Endothelial cell of umbilical vein (primary cell): ENCODE measurements around the gene SELPLG. TPM values are rescaled to one million over a fixed set of nuclear protein-coding genes. Genes with fewer than 3 reads are reported as not detected.

Experiments used
- BruUV-seq: library from RNA; stranded (reverse); fragments of 400-500 nt; replicated peaks from 2 replicates; lab custom pipeline; 2021; lab: Mats Ljungman, UMichigan
- CTCF ChIA-PET: fragments of 300-600, 350-600 bp; sonication (Branson Sonifier 250); formaldehyde crosslinking; loops from one replicate; lab custom pipeline; 2021; ENCODE audit warnings: antibody characterized with exemption, inconsistent platforms; lab: Charles Lee
- POLR2A ChIA-PET: fragments of 300-600, 350-600 bp; sonication (Branson Sonifier 250); formaldehyde crosslinking; loops from one replicate; lab custom pipeline; 2021; ENCODE audit warnings: antibody characterized with exemption, inconsistent platforms; lab: Charles Lee
- DNase-seq: peaks from one replicate; pipeline ENCODE4 v3.0.0-alpha.2; 2011; ENCODE audit warnings: low read depth, low spot score
- FAIRE-seq: peaks from 2 replicates; lab custom pipeline; 2011; peaks lifted over from hg19 to GRCh38; lab: Jason Lieb, UNC
- H2AFZ ChIP-seq: 2 replicates; pipeline ENCODE4 v1.6.0; 2012; ENCODE audit warnings: low read depth, low read length, control low read depth, inconsistent platforms
- H3K27ac ChIP-seq: 2 replicates; pipeline ENCODE4 v1.5.1; 2011; ENCODE audit warnings: low read depth, mild to moderate bottlenecking, control low read depth, low read length, moderate library complexity; ENCODE audit not compliant: insufficient read depth
- H3K27me3 ChIP-seq, 2 experiments: 2 replicates each; pipeline versions ENCODE4 v1.6.0 to v1.6.1; 2011; ENCODE audit warnings: low read length in 2 of 2, mixed read lengths in 1 of 2; ENCODE audit not compliant: control insufficient read depth in 2 of 2, insufficient read depth in 2 of 2
- H3K36me3 ChIP-seq, 2 experiments: 2 replicates in 1 of 2; 3 replicates in 1 of 2; pipeline ENCODE4 v1.5.1; 2011; ENCODE audit warnings: low read length in 2 of 2, mild to moderate bottlenecking in 1 of 2, moderate library complexity in 1 of 2; ENCODE audit not compliant: control insufficient read depth in 2 of 2, insufficient read depth in 2 of 2; ENCODE audit errors: extremely low read depth in 1 of 2
- H3K4me1 ChIP-seq: 3 replicates; pipeline ENCODE4 v1.5.1; 2011; ENCODE audit warnings: mild to moderate bottlenecking, low read length; ENCODE audit not compliant: control insufficient read depth, insufficient read depth; ENCODE audit errors: extremely low read depth
- H3K4me2 ChIP-seq: 2 replicates; pipeline ENCODE4 v1.6.1; 2011; ENCODE audit warnings: low read length, control low read depth, mixed read lengths; ENCODE audit not compliant: insufficient read depth
- H3K4me3 ChIP-seq, 3 experiments: fragments of 200-600 bp in 1 of 3; sonication (generic), shearing (Covaris generic) in 1 of 3; replicated peaks in 1 of 3; 2 replicates each; pipeline ENCODE4 v1.5.1; 2011 to 2016; ENCODE audit warnings: control low read depth in 3 of 3, low read length in 3 of 3, mild to moderate bottlenecking in 2 of 3, inconsistent platforms in 1 of 3, low read depth in 1 of 3, moderate library complexity in 1 of 3; ENCODE audit not compliant: insufficient read depth in 1 of 3
- H3K79me2 ChIP-seq: 2 replicates; pipeline ENCODE4 v1.6.0; 2012; ENCODE audit warnings: low read length, inconsistent platforms; ENCODE audit not compliant: control insufficient read depth, insufficient read depth
- H3K9ac ChIP-seq: replicated peaks from 2 replicates; pipeline ENCODE3; 2011; ENCODE audit warnings: low read length, control low read depth; ENCODE audit not compliant: insufficient read depth; ENCODE audit errors: extremely low read depth
- H3K9me1 ChIP-seq: replicated peaks from 3 replicates; pipeline ENCODE4 v1.6.0; 2011; ENCODE audit warnings: mild to moderate bottlenecking, low read length; ENCODE audit not compliant: control insufficient read depth, insufficient read depth; ENCODE audit errors: extremely low read depth
- H3K9me3 ChIP-seq: replicated peaks from 2 replicates; pipeline ENCODE4 v1.5.1; 2012; ENCODE audit warnings: low read length, inconsistent platforms; ENCODE audit not compliant: control insufficient read depth, insufficient read depth
- H4K20me1 ChIP-seq: replicated peaks from 2 replicates; pipeline ENCODE3; 2011; ENCODE audit warnings: mild to moderate bottlenecking, low read length; ENCODE audit not compliant: control insufficient read depth, insufficient read depth; ENCODE audit errors: extremely low read depth
- EZH2 ChIP-seq: IDR thresholded peaks from 2 replicates; pipeline ENCODE4 v1.6.1; 2012; ENCODE audit warnings: borderline replicate concordance, low read depth, mild to moderate bottlenecking, moderate library complexity, low read length, inconsistent platforms; ENCODE audit not compliant: severe bottlenecking
- FOS ChIP-seq: IDR thresholded peaks from 2 replicates; pipeline ENCODE4 v1.6.1; 2011; ENCODE audit warnings: mild to moderate bottlenecking, low read length, moderate library complexity, borderline replicate concordance; ENCODE audit not compliant: insufficient read depth
- GATA2 ChIP-seq: IDR thresholded peaks from 2 replicates; pipeline ENCODE4 v1.7.0; 2011; ENCODE audit warnings: low read depth, mild to moderate bottlenecking, moderate library complexity, mixed read lengths, low read length; ENCODE audit not compliant: insufficient read length, insufficient read depth
- JUN ChIP-seq: IDR thresholded peaks from 2 replicates; pipeline ENCODE4 v1.6.1; 2011; ENCODE audit warnings: borderline replicate concordance, low read depth; ENCODE audit not compliant: insufficient read length, insufficient read depth
- POLR2A ChIP-seq: IDR thresholded peaks from 2 replicates; pipeline ENCODE4 v1.6.1; 2012; ENCODE audit warnings: low read depth, mild to moderate bottlenecking, control low read depth, low read length
- POLR2AphosphoS5 ChIP-seq: IDR thresholded peaks from 2 replicates; pipeline ENCODE4 v1.6.1; 2012; ENCODE audit warnings: low read depth, mild to moderate bottlenecking, control low read depth, low read length, moderate library complexity; ENCODE audit not compliant: insufficient read depth
- dilution Hi-C: fragments of 300-500 bp; cut with MboI; formaldehyde crosslinking; loops from one replicate; pipeline ENCODE4 v1.15.0; 2019; ENCODE audit warnings: low sequenced_read_pairs; ENCODE audit not compliant: extremely low pct_ligation_motif_present
- intact Hi-C: fragments of 100-400 bp; cut with micrococcal nuclease; formaldehyde crosslinking; loops from one replicate; pipeline ENCODE4 v1.10.0; 2022
- polyA plus RNA-seq, 4 experiments: library from polyadenylated mRNA; depleted of rRNA in 3 of 4; stranded (reverse) in 3 of 4; unstranded in 1 of 4; fragments of >200 nt; gene quantifications; 2 replicates each; pipeline versions ENCODE4 v1.2.1 to v1.2.3, GENCODE V29; 2011 to 2012; ENCODE audit warnings: missing spikeins in 1 of 4
- total RNA-seq: library from RNA; stranded (reverse); gene quantifications from 2 replicates; pipeline ENCODE4 v1.2.3, GENCODE V29; 2021
- TF ChIP-seq, protein P1 (sequence below), 2 donors: IDR thresholded peaks; 1 replicate in 1 of 2; 2 replicates in 1 of 2; pipeline ENCODE4 v1.5.1; 2011; ENCODE audit warnings: low read length in 2 of 2, mild to moderate bottlenecking in 2 of 2, moderate library complexity in 2 of 2, control low read depth in 1 of 2, inconsistent platforms in 1 of 2, low read depth in 1 of 2; ENCODE audit not compliant: insufficient read depth in 1 of 2; ENCODE audit errors: extremely low read depth in 1 of 2
- TF ChIP-seq, protein P2 (sequence below): IDR thresholded peaks from 2 replicates; pipeline ENCODE4 v1.6.1; 2011; ENCODE audit not compliant: insufficient read depth, insufficient read length

The SELPLG gene
- total and polyA plus RNA-seq, 2 donors (not counting 3 experiments of a cell fraction or from before 2014, with no cell fraction given): 1.0 to 1.2 TPM

DNA sequence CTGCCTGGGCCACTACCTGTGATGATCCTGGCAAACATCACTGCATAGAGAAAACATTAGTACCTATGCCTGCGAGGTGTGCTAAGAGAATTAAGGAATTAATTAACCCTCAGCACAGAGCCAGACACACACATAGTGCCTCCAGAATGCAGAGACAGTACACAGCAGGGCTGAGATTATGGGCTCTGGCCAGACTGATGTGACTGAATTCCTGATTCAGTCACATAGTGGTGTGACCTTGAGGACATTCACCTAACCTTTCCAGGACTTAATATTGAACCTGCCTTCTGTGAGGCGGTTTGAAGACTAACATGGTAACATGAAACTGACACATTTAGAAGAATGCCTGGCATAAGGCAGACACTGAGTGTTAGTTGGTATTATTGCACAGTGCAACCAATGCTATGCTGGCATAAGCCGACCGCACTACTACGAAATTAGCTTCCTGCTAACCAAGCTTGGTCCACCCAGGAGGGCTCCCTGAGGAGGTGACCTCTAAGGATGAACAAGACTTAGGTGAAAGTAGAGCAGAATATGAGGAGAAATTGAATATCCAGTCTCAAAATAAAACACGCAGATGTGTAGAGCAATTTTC is 32.0 kb upstream of the SELPLG start:
- ChIA-PET CTCF (interaction anchor here (0.7 to 9.5 kb wide), 23 partner anchors 10 to 285 kb away, joined by 3 to 173 read pairs (median 7); partner anchors contain the start of gene SART3), POLR2A (interaction anchor here (1.1 to 2.2 kb wide), 3 partner anchors 19 to 65 kb away, joined by 3 to 9 read pairs (median 4); no protein-coding TSS in a partner anchor)
- no peak overlapping the region for H3K4me2 ChIP-seq
- no peak for DNase-seq
- peak overlapping the region; percentile 1 for H3K27ac ChIP-seq
- peaks cover 81% of the 10 kb centered on the region for H3K79me2 ChIP-seq
- H3K36me3 ChIP-seq: peaks cover 2 to 5% of the 10 kb centered on the region in 2 experiments
- dilution Hi-C loops: loop anchor here (25.0 kb wide), 1 partner anchor 172 kb away; no protein-coding TSS in a partner anchor
- TF ChIP-seq POLR2AphosphoS5 (no peak), FOS (no peak), JUN (no peak), EZH2 (no peak), GATA2 (no peak), POLR2A (no peak)
- TF ChIP-seq, protein P1, sequence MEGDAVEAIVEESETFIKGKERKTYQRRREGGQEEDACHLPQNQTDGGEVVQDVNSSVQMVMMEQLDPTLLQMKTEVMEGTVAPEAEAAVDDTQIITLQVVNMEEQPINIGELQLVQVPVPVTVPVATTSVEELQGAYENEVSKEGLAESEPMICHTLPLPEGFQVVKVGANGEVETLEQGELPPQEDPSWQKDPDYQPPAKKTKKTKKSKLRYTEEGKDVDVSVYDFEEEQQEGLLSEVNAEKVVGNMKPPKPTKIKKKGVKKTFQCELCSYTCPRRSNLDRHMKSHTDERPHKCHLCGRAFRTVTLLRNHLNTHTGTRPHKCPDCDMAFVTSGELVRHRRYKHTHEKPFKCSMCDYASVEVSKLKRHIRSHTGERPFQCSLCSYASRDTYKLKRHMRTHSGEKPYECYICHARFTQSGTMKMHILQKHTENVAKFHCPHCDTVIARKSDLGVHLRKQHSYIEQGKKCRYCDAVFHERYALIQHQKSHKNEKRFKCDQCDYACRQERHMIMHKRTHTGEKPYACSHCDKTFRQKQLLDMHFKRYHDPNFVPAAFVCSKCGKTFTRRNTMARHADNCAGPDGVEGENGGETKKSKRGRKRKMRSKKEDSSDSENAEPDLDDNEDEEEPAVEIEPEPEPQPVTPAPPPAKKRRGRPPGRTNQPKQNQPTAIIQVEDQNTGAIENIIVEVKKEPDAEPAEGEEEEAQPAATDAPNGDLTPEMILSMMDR (IDR thresholded peaks at IDR 0.05; ENCODE audit: extremely low read depth in 1 of 2, insufficient read depth in 1 of 2, low read depth in 1 of 2, low read length in 2 of 2): no peak
- TF ChIP-seq, protein P2, sequence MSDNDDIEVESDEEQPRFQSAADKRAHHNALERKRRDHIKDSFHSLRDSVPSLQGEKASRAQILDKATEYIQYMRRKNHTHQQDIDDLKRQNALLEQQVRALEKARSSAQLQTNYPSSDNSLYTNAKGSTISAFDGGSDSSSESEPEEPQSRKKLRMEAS: no peak
- H3K4me1 ChIP-seq: peaks cover 20% of the 10 kb centered on the region
- no peak for FAIRE-seq
- no peak overlapping the region for H3K4me3 ChIP-seq
- H3K27me3 ChIP-seq: no peaks in the 10 kb centered on the region
- no TSS peak for BruUV-seq
- H2AFZ ChIP-seq: no peak overlapping the region
- H4K20me1 ChIP-seq: no peaks in the 10 kb centered on the region
- H3K9me3 ChIP-seq: no peaks in the 10 kb centered on the region
- no peaks in the 10 kb centered on the region for H3K9me1 ChIP-seq
- H3K9ac ChIP-seq: no peak overlapping the region
- intact Hi-C loops: loop anchor here (1.0 to 2.0 kb wide), 5 partner anchors 20 to 428 kb away; partner anchors contain the start of gene ALKBH2
